ENCODE measurements around the gene LRRD1. TPM values are rescaled to one million over a fixed set of nuclear protein-coding genes. Genes with fewer than 3 reads are reported as not detected.

The LRRD1 gene
- total and polyA plus RNA-seq, 2 of the 13 experiments (the other 11 are each of a cell fraction or from before 2014, with no cell fraction given), result 0.03 TPM; not detected in 1

- TF ChIP-seq KIAA2018 (CRISPR knock-in tag; IDR thresholded peaks at IDR 0.05; ENCODE audit: borderline replicate concordance) (peak; percentile 9; the same call in 1 of the 2 replicates), NCOA5 (CRISPR knock-in tag; IDR thresholded peaks at IDR 0.05) (no peak), ZNF362 (CRISPR knock-in tag; IDR thresholded peaks at IDR 0.05; ENCODE audit: borderline replicate concordance) (no peak), ZKSCAN5 (CRISPR knock-in tag; IDR thresholded peaks at IDR 0.05) (peak; percentile 54; the same call in 1 of the 2 replicates), TEAD2 (CRISPR knock-in tag; IDR thresholded peaks at IDR 0.05) (0 out of 2 replicates have a peak, but pooled peaks have one; percentile 25), KDM4B (CRISPR knock-in tag; IDR thresholded peaks at IDR 0.05) (no peak), BHLHE40 (IDR thresholded peaks at IDR 0.05; ENCODE audit: low read length) (0 out of 2 replicates have a peak, but pooled peaks have one; percentile 2), ETV6 (CRISPR knock-in tag; conservative IDR thresholded peaks at IDR 0.05) (0 out of 2 replicates have a peak, but pooled peaks have one; percentile 13), ZNF121 (CRISPR knock-in tag; IDR thresholded peaks at IDR 0.05) (peak; percentile 80), MXD3 (CRISPR knock-in tag; IDR thresholded peaks at IDR 0.05) (peak; percentile 36; the same call in 1 of the 2 replicates), PPARG (CRISPR knock-in tag; conservative IDR thresholded peaks at IDR 0.05) (no peak), NFKBIZ (CRISPR knock-in tag; IDR thresholded peaks at IDR 0.05) (0 out of 2 replicates have a peak, but pooled peaks have one; percentile 72), ZNF614 (CRISPR knock-in tag; IDR thresholded peaks at IDR 0.05; ENCODE audit: borderline replicate concordance) (peak; percentile 13; the same call in 1 of the 2 replicates), ARID4A (CRISPR knock-in tag; IDR thresholded peaks at IDR 0.05; ENCODE audit: borderline replicate concordance) (peak; percentile 88), ZNF251 (CRISPR knock-in tag; IDR thresholded peaks at IDR 0.05) (no peak)
Observed at GRCh38 chr7:92134271-92135051, 44.5 kb downstream of the LRRD1 start, which contains the start of gene CYP51A1 (continued).

Measured in HepG2 (cell line).